ENCODE data around the gene SYNPO2. TPM values are rescaled to one million over a fixed set of nuclear protein-coding genes. Genes with fewer than 3 reads are reported as not detected.

Gene SYNPO2
- total RNA-seq, 1 donor from 2014 or later = 0.16 TPM

DNA sequence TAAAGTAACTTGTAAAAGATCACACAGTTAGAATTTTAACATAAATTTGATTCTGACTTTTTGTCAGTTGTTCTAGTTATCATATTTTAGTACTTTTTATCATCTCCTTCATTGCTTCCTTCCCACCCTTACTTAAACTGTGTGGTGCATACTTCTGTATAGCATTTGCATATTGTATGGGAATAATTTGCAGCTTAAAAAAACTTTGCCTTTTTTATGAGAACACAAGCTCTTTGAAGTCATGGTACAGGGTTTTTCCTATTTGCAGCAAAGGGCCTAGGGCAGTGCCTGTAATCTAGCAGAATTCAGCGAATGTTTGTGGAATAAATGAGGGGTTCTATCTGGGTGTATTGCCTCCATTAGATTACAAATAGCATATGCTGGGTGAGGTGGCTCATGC is 41.6 kb downstream of the SYNPO2 start:
- no peak for DNase-seq
- H3K4me3 Mint-ChIP-seq = no peak overlapping the region
- no peak overlapping the region for H3K27ac Mint-ChIP-seq
- H3K4me1 Mint-ChIP-seq = no peaks in the 10 kb centered on the region
- H3K36me3 Mint-ChIP-seq (ENCODE audit: low read depth) = no peaks in the 10 kb centered on the region
- no peaks in the 10 kb centered on the region for H3K9me3 Mint-ChIP-seq
- H3K27me3 Mint-ChIP-seq = peaks cover 16% of the 10 kb centered on the region
- intact Hi-C loops (cut with micrococcal nuclease) = no loop called here

DNA sequence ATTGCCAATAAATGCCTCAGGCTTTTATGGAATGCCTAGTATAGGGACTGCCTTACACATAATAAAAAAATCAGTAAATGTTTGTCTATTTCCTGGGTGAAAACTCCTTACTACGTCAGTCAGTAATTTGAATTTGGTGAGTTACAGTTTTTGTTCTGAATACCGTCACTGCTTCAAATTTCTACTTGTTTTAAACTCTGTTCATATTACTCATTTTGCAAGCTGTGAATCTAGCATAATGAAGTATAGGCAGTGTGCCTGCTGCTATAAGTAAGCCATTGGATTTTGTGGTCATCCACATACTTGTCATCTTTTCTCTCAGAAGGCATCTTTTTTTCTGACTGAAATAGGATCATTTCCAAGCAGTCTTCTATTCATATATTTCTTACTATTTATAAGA is 43.1 kb downstream of the SYNPO2 start:
- Mint-ChIP-seq H3K27me3 (peaks cover 16% of the 10 kb centered on the region), H3K9me3 (no peaks in the 10 kb centered on the region), H3K4me3 (no peak overlapping the region), H3K36me3 (ENCODE audit: low read depth) (no peaks in the 10 kb centered on the region), H3K4me1 (no peaks in the 10 kb centered on the region), H3K27ac (no peak overlapping the region)
- DNase-seq = no peak
- intact Hi-C loops (cut with micrococcal nuclease) = no loop called here

DNA sequence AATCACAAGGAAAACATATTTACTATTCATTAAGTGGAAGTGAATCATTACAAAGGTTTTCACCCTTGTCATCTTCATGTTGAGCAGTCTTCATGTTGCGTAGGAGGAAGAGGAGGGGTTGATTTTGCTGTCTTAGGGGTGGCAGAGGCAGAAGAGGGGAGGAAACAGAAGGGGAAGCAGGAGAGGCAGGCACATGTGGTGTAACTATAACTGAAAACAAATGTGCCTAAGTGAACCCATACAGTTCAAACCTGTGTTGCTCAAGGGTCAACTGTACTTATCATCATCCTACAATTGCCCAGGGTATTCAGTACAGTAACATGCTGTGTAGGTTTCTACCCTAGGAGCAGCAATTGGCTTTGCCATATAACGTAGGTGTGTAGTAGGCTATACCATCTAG is 47.2 kb downstream of the SYNPO2 start:
- Mint-ChIP-seq H3K27ac (no peak overlapping the region), H3K27me3 (peaks cover 11% of the 10 kb centered on the region), H3K4me1 (no peaks in the 10 kb centered on the region), H3K36me3 (ENCODE audit: low read depth) (no peaks in the 10 kb centered on the region), H3K9me3 (no peaks in the 10 kb centered on the region), H3K4me3 (no peak overlapping the region)
- intact Hi-C loops (cut with micrococcal nuclease) = no loop called here
- no peak for DNase-seq

DNA sequence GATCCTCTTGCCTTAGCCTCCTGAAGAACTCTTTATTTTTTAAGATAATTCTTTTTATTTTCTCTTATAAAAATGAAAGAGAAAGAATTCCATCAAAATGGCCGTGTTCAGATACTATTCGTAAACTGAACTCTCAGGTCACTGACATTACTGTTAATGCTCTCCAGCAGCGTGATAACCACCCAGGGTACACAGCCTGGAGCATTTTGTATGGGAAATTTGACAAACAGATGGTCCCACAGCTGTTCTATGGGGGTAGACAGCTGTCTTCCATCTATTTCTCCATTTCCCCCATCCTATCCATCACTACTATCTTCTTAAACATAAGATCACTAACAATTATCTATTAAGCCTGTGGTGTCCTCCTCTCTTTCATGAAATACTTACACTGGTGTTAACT is 47.8 kb downstream of the SYNPO2 start:
- no peaks in the 10 kb centered on the region for H3K4me1 Mint-ChIP-seq
- peaks cover 13% of the 10 kb centered on the region for H3K27me3 Mint-ChIP-seq
- no peak overlapping the region for H3K27ac Mint-ChIP-seq
- DNase-seq = no peak
- H3K4me3 Mint-ChIP-seq = no peak overlapping the region
- H3K36me3 Mint-ChIP-seq (ENCODE audit: low read depth) = no peaks in the 10 kb centered on the region
- H3K9me3 Mint-ChIP-seq = no peaks in the 10 kb centered on the region
- intact Hi-C loops (cut with micrococcal nuclease) = no loop called here

DNA sequence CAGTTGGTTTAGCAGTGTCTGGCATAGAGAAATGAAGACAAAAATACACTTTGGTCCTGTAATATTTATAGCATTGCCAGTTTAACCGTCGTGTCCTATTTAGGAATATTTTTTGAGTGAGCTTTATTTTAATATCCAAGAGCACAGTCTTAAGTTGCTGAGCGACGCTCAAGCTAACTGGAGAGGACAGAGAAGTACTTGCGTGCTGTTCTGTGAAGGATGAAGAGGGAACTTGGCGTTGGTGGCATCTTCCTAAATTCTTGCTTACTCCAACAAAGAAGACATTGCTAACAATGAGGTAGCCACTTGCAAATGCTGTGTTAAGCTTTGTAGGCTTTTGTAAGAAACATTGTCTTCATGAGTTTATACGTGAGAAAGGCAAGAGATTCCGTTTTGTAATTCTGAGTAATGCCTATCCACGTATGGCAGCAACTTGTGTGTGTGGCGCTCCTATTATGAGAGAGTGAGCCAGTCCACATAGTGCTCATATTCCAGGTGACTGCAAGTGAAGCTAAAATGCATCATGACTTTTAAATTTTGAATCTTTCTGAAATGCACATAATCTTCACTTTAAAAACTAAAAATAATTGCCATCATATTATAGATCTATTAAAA is 50.6 kb downstream of the SYNPO2 start:
- intact Hi-C loops (cut with micrococcal nuclease) = no loop called here
- Mint-ChIP-seq H3K27ac (no peak overlapping the region), H3K27me3 (peaks cover 9% of the 10 kb centered on the region), H3K36me3 (ENCODE audit: low read depth) (no peaks in the 10 kb centered on the region), H3K4me3 (no peak overlapping the region), H3K9me3 (no peaks in the 10 kb centered on the region), H3K4me1 (no peaks in the 10 kb centered on the region)
- no peak for DNase-seq

DNA sequence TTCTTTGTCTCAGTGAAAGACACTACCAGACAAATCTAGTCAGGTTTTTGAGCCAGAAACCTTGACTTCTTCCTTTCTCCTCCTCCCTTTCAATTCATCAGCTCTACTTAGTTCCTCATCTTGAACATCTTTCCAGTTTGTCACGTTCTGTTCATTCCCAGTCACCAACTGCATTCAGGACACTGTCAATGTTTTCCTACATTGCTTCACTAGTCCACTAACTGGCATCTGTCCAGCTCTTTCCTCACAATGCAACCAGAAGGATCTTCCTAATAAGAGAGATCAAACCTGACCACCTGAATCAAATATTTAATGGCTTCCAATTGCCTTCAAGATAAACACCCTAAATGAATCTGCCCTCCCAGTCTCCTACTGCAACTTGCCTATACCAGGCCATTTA is 52.5 kb downstream of the SYNPO2 start:
- H3K27ac Mint-ChIP-seq = no peak overlapping the region
- DNase-seq = no peak
- H3K27me3 Mint-ChIP-seq = peaks cover 11% of the 10 kb centered on the region
- no peak overlapping the region for H3K4me3 Mint-ChIP-seq
- no peaks in the 10 kb centered on the region for H3K4me1 Mint-ChIP-seq
- no peaks in the 10 kb centered on the region for H3K9me3 Mint-ChIP-seq
- no peaks in the 10 kb centered on the region for H3K36me3 Mint-ChIP-seq (ENCODE audit: low read depth)
- intact Hi-C loops (cut with micrococcal nuclease) = no loop called here

DNA sequence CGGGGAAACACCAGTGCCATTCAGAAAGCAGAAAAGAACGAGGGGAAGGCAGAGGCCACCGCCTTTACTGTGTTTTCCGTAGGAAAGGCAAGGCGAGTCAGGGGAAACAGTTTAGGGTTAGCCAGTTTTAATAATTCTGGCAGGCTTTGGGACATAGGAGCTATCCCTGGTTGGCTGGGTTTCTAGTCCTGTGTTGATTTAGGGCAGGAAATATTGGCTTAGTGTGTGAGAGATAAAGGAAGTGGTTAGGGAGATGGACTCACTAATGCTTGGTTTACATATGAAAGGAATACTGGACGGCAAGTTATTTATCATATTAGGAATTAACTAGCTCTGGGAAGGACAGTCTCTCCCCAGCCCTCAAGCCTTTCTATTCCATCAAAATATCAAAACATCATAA is 53.1 kb downstream of the SYNPO2 start:
- no peak overlapping the region for H3K27ac Mint-ChIP-seq
- no peak overlapping the region for H3K4me3 Mint-ChIP-seq
- H3K4me1 Mint-ChIP-seq = no peaks in the 10 kb centered on the region
- H3K27me3 Mint-ChIP-seq = peaks cover 11% of the 10 kb centered on the region
- H3K36me3 Mint-ChIP-seq (ENCODE audit: low read depth) = no peaks in the 10 kb centered on the region
- H3K9me3 Mint-ChIP-seq = no peaks in the 10 kb centered on the region
- intact Hi-C loops (cut with micrococcal nuclease) = no loop called here
- DNase-seq = no peak

DNA sequence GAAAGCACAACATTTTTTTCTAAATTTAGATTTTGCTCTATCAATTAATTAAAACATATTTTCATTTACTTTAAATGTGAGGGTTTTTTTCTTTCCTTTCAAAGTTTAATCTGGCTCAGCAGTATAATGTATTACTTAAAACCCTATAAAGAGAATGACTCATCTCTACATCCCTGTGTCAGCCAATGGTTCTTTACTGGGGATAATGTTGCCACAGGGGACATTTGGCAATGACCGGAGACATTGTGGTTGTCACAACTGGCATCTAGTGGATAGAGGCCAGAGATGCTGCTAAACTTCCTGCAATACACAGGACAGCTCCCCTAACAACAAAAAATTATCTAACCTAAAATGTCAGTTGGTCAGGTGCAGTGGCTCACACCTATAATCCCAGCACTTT is 53.8 kb downstream of the SYNPO2 start:
- no peak overlapping the region for H3K27ac Mint-ChIP-seq
- H3K27me3 Mint-ChIP-seq = peaks cover 13% of the 10 kb centered on the region
- no peak overlapping the region for H3K4me3 Mint-ChIP-seq
- DNase-seq = no peak
- intact Hi-C loops (cut with micrococcal nuclease) = no loop called here
- no peaks in the 10 kb centered on the region for H3K36me3 Mint-ChIP-seq (ENCODE audit: low read depth)
- H3K9me3 Mint-ChIP-seq = no peaks in the 10 kb centered on the region
- H3K4me1 Mint-ChIP-seq = no peaks in the 10 kb centered on the region

DNA sequence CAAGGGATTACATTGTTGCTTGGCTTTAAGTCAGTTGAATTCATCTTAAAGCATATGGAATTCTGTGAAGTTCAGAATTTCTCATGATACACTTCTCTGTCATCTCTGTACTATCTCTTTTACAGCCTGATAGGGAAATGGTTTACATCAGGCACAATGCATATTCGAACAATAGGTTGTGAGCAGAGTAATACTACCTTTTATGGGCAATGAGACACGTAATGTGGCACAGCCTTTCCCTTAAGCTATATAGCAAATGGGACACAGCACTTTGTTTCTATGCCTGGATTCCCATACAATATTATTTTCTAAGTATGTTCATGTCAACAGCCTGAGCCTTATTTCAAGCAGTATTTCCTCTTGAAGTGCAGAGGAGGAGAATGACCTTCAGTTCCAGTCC is 58.4 kb downstream of the SYNPO2 start:
- H3K4me1 Mint-ChIP-seq = no peaks in the 10 kb centered on the region
- no peaks in the 10 kb centered on the region for H3K9me3 Mint-ChIP-seq
- no peaks in the 10 kb centered on the region for H3K36me3 Mint-ChIP-seq (ENCODE audit: low read depth)
- DNase-seq = no peak
- intact Hi-C loops (cut with micrococcal nuclease) = no loop called here
- H3K4me3 Mint-ChIP-seq = no peak overlapping the region
- H3K27ac Mint-ChIP-seq = no peak overlapping the region
- peaks cover 10% of the 10 kb centered on the region for H3K27me3 Mint-ChIP-seq

DNA sequence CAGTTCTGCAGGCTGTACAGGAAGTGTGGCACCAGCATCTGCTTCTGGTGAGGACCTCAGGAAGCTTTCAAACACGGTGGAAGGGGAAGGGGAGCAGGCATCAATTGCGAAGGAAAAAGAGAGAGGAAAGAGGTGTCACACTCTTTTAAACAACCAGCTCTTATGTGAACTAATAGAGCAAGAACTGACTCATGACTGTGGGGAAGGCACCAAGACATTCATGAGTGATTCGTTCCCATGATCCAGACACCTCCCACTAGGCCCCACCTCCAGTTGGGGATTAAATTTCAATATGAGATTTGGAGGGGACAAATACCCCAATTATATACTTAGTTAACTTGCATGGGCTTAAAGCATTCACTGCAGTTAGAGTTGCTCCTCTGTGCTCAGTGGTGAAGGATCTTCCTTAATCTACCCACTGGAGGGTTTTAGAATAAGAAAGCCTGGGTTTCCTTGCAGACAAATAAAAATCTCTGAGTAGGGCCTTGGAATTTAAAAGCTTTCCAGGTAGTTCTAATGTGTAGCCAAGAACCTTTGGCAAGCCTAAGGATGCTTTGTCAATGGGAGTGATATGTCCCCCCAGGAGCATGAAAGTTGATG is 60.0 kb downstream of the SYNPO2 start:
- intact Hi-C loops (cut with micrococcal nuclease) = no loop called here
- no peaks in the 10 kb centered on the region for H3K4me1 Mint-ChIP-seq
- peaks cover 7% of the 10 kb centered on the region for H3K27me3 Mint-ChIP-seq
- no peak overlapping the region for H3K4me3 Mint-ChIP-seq
- DNase-seq = no peak
- no peaks in the 10 kb centered on the region for H3K36me3 Mint-ChIP-seq (ENCODE audit: low read depth)
- H3K27ac Mint-ChIP-seq = no peak overlapping the region
- H3K9me3 Mint-ChIP-seq = no peaks in the 10 kb centered on the region

DNA sequence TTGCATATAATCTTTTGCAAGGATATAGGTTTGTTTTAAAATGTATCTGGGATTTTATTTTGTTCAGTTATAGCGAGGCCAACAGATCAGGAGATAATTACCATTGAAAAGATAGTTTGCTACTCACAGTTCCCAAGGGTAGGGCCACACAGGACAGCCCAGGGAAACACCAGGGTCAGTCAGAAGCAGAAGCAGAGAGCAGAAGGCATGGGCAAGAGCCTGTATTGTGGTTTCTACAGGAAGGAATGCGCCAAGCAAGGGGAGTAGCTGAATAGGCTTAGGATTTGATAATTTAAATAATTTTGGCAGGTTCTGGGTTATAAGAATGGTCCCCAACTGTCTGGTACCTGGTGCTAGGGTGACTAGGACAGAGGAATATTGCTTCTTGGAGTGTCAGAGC is 61.6 kb downstream of the SYNPO2 start:
- no peak overlapping the region for H3K27ac Mint-ChIP-seq
- no peaks in the 10 kb centered on the region for H3K36me3 Mint-ChIP-seq (ENCODE audit: low read depth)
- peaks cover 11% of the 10 kb centered on the region for H3K27me3 Mint-ChIP-seq
- H3K9me3 Mint-ChIP-seq = no peaks in the 10 kb centered on the region
- no peak for DNase-seq
- intact Hi-C loops (cut with micrococcal nuclease) = no loop called here
- no peaks in the 10 kb centered on the region for H3K4me1 Mint-ChIP-seq
- H3K4me3 Mint-ChIP-seq = no peak overlapping the region

DNA sequence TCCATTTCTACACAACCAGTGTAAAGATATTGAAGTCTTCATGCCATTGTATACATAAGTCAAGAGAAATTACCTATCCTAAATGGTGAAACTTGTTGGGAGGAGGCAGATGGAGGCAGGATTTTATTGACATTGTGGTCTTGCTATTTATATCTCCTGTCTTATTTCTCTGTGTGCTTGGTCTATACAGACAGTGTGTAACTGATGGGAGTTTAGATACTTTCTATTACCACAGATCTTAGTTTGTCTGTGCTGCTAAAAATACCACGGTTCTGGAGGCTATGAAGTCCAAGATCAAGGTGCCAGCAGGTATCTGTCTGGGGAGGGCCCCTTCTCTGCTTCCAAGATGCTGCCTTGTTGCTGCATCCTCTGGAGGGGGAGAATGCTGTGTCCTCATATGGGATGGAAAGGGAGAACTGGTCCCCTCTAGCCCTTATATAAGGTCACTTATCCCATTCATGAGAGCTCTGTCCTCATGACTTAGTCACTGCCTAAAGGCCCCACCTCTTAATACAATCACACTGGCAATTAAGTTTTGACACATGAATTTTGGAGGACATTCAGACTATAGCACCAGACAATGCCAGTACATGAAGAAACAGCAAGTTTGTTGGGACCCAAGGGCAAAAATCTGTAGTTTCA is 62.4 kb downstream of the SYNPO2 start:
- Mint-ChIP-seq H3K4me1 (no peaks in the 10 kb centered on the region), H3K36me3 (ENCODE audit: low read depth) (no peaks in the 10 kb centered on the region), H3K27ac (no peak overlapping the region), H3K27me3 (peaks cover 8% of the 10 kb centered on the region), H3K9me3 (no peaks in the 10 kb centered on the region), H3K4me3 (no peak overlapping the region)
- DNase-seq = no peak
- intact Hi-C loops (cut with micrococcal nuclease) = no loop called here

DNA sequence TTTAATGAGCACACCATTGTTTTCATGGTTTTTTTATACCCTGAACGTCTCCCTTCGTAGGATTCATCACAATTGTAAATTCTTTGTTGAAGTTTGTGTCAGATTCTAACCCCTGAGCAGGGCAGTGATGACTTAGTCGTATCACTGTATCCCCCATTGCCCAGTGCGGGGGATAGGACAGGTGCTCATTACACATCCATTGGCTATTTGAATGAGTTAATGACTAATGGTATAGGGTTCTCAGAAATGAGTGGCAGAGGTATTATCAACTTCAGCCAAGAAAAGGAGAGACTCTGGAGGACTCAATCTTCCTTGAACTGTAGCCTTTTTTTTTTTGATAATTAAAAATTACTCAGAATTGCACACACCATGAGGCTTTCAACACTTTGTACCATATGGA is 64.6 kb downstream of the SYNPO2 start:
- Mint-ChIP-seq H3K9me3 (no peaks in the 10 kb centered on the region), H3K36me3 (ENCODE audit: low read depth) (no peaks in the 10 kb centered on the region), H3K27ac (no peak overlapping the region), H3K4me1 (no peaks in the 10 kb centered on the region), H3K4me3 (no peak overlapping the region), H3K27me3 (peaks cover 6% of the 10 kb centered on the region)
- DNase-seq = no peak
- intact Hi-C loops (cut with micrococcal nuclease) = no loop called here

DNA sequence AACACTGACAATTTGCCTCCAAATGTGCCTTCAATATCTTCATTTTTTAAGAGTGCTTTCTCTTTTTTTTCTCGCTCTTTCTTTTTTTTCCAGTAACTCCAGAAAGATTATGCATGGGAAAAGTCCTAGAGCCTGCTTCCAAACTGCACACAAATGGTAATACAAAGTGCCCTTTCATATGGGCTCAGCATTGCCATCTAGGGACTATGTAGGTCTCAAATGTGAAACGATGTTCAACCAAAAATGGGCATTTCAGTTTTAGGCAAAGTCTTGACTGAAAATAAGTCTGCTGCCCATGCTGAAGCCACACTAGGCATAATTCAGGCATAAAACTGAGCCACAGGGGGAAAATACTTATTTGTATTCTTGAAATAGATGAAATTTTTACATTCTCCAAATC is 65.6 kb downstream of the SYNPO2 start:
- Mint-ChIP-seq H3K27me3 (peaks cover 8% of the 10 kb centered on the region), H3K9me3 (no peaks in the 10 kb centered on the region), H3K36me3 (ENCODE audit: low read depth) (no peaks in the 10 kb centered on the region), H3K4me3 (no peak overlapping the region), H3K27ac (no peak overlapping the region), H3K4me1 (no peaks in the 10 kb centered on the region)
- intact Hi-C loops (cut with micrococcal nuclease) = no loop called here
- DNase-seq = no peak

DNA sequence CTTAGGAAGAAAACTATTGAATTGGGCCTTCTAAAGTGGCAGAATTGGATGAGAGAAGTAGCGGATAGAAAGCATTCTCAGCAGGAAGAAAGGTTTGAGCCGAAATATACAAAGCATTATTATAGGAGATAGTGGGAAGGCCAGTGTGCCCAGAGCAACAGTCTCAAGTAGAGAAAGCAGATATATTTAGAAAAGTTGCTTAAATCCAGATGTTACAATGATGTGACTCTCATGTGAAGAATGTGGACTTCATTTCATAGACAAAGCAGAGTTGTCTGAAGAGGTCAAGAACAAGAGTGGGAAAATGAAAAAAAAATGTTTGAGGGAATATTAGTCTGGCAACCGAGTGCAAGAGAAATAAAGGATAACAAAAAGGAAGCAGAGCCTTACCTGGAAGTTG is 66.9 kb downstream of the SYNPO2 start:
- Mint-ChIP-seq H3K4me3 (no peak overlapping the region), H3K36me3 (ENCODE audit: low read depth) (no peaks in the 10 kb centered on the region), H3K9me3 (no peaks in the 10 kb centered on the region), H3K27me3 (peaks cover 13% of the 10 kb centered on the region), H3K27ac (no peak overlapping the region), H3K4me1 (no peaks in the 10 kb centered on the region)
- DNase-seq = no peak
- intact Hi-C loops (cut with micrococcal nuclease) = no loop called here

Measured in activated CD4-positive, alpha-beta T cell treated with anti-CD3 and anti-CD28 coated beads, Interleukin-2, amount 10 ng/mL, durations not matched to agents 24 days and 14 days (primary cell).